Stimulated activated CD4-positive, alpha-beta T cell treated with anti-CD3 and anti-CD28 coated beads, Interleukin-2, amount 100 ng/mL, for 48 hours (primary cell): ENCODE measurements around the gene AGBL5.
"Not testable (repeated sequence)": the region's sequence is repeated elsewhere in the genome, so short reads cannot be mapped to it uniquely, and the experiment has no call there.

Experiments
- DNase-seq, 2 donors: peaks; one replicate each; pipeline ENCODE4 v3.0.0-alpha.2; 2020

AGBL5 gene

DNA sequence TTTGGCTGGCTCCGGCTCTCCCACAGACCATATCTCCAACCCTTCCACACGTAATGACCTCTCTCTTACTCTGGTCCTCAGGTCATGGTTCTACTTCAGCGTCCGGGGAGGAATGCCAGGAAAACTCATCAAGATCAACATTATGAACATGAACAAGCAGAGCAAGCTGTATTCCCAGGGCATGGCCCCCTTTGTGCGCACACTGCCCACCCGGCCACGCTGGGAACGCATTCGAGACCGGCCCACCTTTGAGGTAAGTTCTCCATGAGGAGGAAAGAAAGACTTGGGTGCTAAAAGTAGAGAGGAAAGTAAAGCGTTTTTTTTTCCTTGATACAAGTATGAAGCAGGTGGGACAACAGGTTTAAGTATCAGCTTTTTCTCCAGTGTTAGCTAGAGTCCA, 1.9 kb downstream of the AGBL5 start:
- no peak for DNase-seq

GRCh38 chr2:27053776-27054175, 2.3 kb downstream of the AGBL5 start:
- DNase-seq: no peak

GRCh38 chr2:27054721-27055120, 3.3 kb downstream of the AGBL5 start:
- no peak for DNase-seq

DNA sequence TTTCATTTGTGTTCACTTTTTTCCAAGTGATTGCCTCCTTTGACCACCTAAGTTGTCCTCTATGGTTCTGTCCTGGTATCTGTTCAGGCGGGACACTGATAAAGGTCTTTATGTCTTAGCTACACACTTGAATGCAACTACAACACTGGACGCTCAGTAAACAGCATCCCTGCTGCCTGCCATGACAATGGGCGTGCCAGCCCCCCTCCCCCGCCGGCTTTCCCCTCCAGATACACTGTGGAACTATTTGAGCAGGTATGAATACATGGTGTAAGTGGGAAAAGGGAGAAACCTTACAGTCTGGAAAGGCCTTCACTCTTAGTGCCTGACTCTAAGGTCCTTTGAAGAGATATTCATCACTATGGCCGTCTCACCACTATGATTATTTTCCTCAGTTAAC, 5.7 kb downstream of the AGBL5 start:
- no peak for DNase-seq

- DNase-seq: no peak
These were observed 6.7 kb downstream of the AGBL5 start for GRCh38 chr2:27058210-27058609.

- DNase-seq: no peak
These were observed 7.8 kb downstream of the AGBL5 start for GRCh38 chr2:27059141-27059820.

- DNase-seq: no peak
These were observed 8.9 kb downstream of the AGBL5 start for GRCh38 chr2:27060323-27060722.

DNA sequence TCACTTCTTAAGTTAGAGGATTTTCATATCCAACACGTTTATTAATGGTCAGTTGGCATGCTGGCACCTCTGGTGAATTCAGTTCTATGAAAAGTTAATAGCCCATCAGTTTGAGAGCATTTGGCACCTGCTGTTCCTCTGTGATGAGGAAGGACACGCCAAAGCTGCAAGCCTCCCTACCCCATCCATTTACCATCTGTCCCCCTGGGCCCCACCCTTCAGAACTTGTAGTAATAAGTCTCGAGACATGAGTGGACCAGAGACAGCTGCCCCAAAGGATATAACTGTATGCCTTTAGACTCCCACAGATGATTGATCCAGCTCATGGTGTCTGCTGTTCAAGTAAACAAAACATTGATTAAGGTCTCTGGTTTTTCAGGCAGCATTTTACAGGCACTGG, 13.7 kb downstream of the AGBL5 start:
- no peak for DNase-seq

DNA sequence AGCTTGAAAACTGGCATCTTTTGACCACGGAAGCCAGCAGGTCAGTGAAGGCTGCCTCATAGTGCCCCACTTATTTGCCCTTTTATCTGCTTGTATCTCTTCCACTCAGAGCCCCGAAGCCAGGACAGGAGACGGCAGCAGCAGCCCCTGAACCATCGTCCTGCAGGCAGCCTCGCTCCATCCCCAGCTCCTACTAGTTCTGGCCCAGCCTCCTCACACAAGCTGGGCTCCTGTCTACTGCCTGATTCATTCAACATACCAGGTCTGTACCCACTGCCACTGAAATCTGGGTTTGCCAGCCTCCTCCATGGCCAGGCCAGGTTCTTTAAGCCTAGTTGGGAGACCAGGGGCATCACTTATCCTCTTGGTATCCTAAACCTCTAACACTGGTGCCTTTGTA, 15.9 kb downstream of the AGBL5 start:
- DNase-seq: no peak

- no peak for DNase-seq
These were observed 18.0 kb downstream of the AGBL5 start for GRCh38 chr2:27069436-27069835.

DNA sequence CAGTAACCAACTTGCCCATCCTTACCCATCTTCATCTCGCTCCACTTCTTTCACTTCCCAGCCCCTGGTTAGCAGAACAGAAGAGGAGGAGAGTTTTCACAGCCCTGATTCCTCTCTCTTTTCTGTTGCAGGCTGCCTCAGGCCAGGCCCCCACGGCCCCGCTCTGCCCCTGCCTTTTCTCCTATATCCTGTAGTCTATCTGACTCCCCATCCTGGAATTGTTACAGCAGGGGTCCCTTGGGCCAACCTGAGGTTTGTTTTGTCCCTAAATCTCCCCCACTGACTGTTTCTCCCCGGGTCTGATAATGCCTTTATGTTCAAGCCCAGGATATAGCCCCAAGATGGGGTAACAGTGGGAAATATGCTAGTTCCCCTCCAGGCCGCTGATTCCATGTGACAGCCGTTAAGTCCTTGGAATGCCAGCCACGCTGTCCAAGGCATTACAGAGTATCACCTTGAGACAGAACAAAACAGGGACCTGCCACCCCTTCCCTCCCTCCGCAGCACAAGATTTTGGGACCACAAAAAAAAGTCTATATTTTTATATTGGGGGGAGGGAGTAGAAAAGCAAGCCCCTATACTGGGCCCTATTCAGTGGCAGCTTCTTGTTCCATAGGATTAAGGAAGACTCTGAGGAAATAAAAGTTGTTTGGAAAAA, 18.6 kb downstream of the AGBL5 start:
- DNase-seq: no peak

GRCh38 chr2:27070653-27071276, 19.3 kb downstream of the AGBL5 start:
- no peak for DNase-seq

DNA sequence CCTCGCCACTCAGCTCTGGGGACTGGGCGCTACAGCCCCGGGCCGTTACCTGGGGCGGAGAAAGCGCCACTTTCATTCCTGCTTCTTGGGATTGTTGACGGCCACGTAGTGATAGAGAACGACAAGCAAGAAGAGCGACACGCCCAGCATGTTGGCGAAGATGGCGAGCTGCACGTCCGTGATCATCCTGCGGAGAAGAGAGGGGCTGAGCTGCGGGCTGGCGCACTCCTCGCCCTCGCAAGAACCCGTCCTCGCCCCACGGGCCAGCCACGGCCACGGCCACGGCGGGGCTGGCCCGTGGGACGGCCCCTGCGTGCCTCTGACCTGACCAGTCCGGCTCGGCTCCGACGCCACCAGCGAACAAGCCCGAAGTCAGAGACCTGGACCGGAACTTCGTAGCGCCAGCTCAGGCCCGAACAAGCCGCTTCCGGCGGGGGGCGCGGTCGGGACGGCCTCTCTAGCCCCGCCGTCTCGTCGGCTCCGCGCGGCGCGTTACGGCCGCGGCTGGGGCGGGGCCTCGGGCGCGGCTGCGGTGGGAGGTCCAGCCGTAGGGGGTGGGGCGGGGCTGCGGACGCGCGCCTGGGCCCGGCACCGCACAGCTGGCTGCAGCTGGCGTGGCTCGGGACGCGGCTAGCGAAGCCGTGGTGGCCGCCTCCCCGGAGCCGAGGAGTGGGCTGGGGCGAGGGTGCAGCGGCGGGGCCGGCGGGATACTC, 20.0 kb downstream of the AGBL5 start, which contains the start of gene OST4:
Gene OST4 (minus strand): TSS at position 378 of the 713 bp plus-strand sequence.
- DNase-seq: peak; percentile 86 to 88

DNA sequence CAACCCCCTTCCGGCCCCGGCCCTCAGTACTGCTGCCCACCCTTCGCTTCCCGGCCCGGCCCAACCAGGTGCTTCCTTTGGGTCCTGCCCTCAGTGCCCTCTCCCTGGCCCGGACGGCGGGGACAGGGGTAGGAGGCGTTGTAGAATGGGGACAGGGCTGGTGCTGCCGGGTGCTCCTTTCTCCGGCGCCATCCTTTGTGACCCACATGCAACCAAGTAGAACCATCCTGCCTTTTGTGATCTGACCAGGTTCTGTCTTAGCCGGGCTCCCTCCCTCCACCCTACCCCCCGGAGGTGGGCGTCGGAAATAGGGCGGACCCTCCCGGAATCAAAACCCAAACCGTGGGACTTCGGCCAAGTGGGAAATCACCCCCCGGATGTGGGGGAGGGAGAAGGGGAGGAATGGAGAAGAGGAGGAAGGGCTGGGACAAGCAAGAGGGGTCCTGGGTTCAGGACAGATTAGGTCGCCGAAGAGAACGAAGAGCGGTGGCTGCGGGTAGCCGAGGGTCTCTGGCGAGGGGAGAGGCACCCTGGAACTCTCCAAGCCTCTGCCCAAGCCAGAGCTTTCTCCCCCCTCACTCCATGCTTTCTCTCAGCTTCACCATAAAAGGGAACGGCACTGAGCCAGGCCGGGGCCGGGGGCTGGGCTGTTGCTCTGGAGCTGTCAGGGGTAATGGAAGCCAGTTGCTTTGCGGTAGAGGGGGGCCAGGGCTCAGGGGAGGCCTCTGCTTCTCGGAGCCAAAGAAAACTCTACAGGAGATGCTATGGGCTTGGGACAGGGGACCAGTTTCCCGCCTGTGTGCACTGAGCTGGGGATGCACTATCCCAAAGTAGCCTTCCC, 20.7 kb downstream of the AGBL5 start:
- peak in 1 of 2 donors; percentile 26 for DNase-seq

DNA sequence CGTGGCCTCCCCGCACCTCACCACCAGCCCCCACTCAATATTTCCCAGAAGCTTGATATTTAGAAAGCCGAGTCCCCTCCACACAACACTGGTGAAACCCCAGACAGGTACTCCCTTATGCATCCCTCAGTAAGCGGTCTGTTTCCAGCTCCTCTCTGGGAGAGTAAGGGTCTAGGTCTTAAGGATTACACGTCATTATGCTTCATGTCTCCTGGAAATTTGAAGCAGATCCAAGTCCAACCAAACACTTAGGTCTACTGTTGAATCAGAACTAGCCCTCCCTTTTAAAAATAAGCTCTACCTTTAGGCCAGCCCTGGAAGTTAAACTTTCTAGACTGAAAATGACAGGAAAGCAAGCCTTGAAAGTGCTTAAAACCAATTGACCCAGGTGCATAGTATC, 21.5 kb downstream of the AGBL5 start:
- no peak for DNase-seq

GRCh38 chr2:27073782-27074181, 22.3 kb downstream of the AGBL5 start:
- DNase-seq: no peak

DNA sequence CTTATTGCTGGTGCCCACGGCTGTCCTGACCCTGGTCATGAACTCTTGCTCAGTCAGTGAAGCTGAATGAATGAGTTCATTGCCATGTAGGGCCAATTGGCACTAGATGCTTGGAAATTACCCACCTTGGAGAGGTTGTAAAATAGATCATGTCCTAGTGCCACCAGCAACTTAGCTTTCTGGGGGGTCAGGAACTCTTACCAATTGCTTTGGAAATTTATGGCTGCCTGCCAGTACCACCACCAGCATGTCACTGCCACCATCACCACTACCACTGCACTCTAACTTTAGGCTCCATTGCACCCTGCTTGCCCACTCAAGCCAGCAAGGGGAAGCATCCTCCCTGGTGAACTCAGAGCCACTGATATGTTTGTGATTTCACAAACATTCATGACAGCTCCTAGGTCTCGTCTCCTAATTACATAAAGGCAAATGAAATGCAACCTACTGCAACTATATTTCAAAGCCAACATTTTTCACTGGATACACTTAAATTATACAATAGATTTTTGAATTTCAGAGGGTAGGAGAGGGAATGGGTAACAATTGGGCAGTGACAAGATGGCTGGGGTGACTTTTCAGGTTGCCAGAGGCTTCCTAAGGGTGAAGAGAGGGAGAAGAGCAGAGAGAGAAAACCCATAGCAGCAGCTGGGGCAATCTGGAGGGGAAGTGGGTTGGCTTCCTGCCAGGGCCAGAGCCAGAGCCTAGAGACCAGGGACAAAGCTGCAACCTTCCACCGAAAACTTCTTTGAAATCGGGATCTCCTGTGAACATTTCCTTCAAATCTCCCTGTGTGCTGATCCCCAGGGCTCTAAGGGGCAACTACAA, 23.5 kb downstream of the AGBL5 start:
- peak in 1 of 2 donors; percentile 31 for DNase-seq

DNA sequence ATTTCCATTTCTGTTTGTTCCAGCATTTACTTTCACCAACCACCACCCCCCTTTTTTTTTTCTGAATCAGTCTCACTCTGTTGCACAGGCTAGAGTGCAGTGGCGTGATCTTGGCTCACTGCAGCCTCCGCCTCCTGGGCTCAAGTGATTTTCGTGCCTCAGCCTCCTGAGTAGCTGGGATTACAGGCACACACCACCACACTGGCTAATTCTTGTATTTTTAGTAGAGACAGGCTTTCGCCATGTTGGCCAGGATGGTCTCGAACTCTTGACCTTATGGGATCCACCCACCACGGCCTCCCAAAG, 24.1 kb downstream of the AGBL5 start:
- DNase-seq: not testable (repeated sequence)

DNA sequence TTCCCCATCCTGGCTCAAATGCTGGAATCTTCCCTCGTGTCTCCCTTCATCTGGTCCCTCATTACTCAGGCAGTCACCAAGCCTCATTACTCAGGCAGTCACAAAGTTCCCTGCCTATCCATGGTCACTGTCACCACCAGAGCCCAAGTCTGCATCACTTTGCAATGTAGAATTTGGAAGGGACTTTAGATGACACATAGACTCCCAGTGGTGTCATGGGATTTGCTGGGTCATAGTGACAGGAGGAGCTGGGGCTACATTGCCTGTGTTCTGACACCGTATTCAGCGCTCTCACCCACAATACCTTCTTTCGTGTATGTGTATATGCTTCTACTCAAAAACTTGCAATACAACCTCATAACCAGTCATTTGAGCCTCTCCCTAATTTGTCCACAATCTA, 24.9 kb downstream of the AGBL5 start:
- DNase-seq: no peak

DNA sequence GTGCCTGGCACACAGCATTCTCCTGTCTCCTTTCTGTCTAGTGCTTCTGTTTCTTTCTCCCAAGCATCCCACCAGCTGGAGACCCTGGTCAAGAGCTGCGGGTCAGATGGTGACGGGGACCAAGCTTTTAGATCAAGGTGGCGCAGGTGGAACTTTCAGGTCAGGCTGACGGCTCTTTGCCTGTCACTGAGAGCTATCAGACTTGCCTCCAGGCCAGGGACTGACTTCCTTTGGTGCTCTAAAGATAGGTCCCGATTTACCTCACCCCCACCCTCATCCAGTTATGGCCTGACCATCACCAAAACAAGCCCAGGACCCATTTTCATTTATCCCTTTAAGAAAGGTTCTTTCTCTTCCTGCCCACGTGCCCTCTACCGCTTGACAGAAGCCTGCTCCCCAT, 25.8 kb downstream of the AGBL5 start:
- DNase-seq: no peak

GRCh38 chr2:27078267-27079194, 27.1 kb downstream of the AGBL5 start, which contains the start of gene EMILIN1:
TSS of gene EMILIN1 (plus strand) at chr2:27078615. CDS start at chr2:27079066, 451 bp downstream.
- DNase-seq: no peak
